HG02943 (cell line): ENCODE results near the gene TBX1.

Experiments used
- ATAC-seq: cut with Tn5 transposase; IDR thresholded peaks from one replicate; pipeline ENCODE4 v1.9.1; 2021; ENCODE audit warnings: mild to moderate bottlenecking, low read depth, moderate library complexity; ENCODE audit not compliant: unreplicated experiment

TBX1 gene

GRCh38 chr22:19737846-19738663 lies 22.5 kb upstream of the TBX1 start:
- ATAC-seq = no peak

GRCh38 chr22:19738664-19739447 lies 21.7 kb upstream of the TBX1 start:
- no peak for ATAC-seq

- no peak for ATAC-seq
Observed at GRCh38 chr22:19739448-19739895, 21.1 kb upstream of the TBX1 start.

GRCh38 chr22:19739911-19740449 lies 20.6 kb upstream of the TBX1 start:
- no peak for ATAC-seq

- no peak for ATAC-seq
Observed at GRCh38 chr22:19740586-19740985, 20.0 kb upstream of the TBX1 start.

GRCh38 chr22:19741053-19741452 lies 19.5 kb upstream of the TBX1 start:
- no peak for ATAC-seq

- no peak for ATAC-seq
Observed at GRCh38 chr22:19742160-19743066, 18.2 kb upstream of the TBX1 start.

- ATAC-seq = no peak
Observed at GRCh38 chr22:19743081-19743480, 17.5 kb upstream of the TBX1 start.

- no peak for ATAC-seq
Observed at GRCh38 chr22:19743651-19744050, 16.9 kb upstream of the TBX1 start.

- ATAC-seq = no peak
Observed at GRCh38 chr22:19744350-19745006, 16.1 kb upstream of the TBX1 start.

- no peak for ATAC-seq
Observed at GRCh38 chr22:19745155-19746101, 15.2 kb upstream of the TBX1 start.

GRCh38 chr22:19746726-19747125 lies 13.9 kb upstream of the TBX1 start:
- no peak for ATAC-seq

- ATAC-seq = no peak
Observed at GRCh38 chr22:19747551-19747950, 13.0 kb upstream of the TBX1 start.

GRCh38 chr22:19748139-19748538 lies 12.4 kb upstream of the TBX1 start:
- no peak for ATAC-seq

- ATAC-seq = no peak
Observed at GRCh38 chr22:19748991-19749664, 11.4 kb upstream of the TBX1 start.

GRCh38 chr22:19749876-19750275 lies 10.7 kb upstream of the TBX1 start:
- no peak for ATAC-seq

- no peak for ATAC-seq
Observed at GRCh38 chr22:19750507-19751490, 9.8 kb upstream of the TBX1 start.
